ENCODE measurements around the gene MED14.

The MED14 gene

DNA sequence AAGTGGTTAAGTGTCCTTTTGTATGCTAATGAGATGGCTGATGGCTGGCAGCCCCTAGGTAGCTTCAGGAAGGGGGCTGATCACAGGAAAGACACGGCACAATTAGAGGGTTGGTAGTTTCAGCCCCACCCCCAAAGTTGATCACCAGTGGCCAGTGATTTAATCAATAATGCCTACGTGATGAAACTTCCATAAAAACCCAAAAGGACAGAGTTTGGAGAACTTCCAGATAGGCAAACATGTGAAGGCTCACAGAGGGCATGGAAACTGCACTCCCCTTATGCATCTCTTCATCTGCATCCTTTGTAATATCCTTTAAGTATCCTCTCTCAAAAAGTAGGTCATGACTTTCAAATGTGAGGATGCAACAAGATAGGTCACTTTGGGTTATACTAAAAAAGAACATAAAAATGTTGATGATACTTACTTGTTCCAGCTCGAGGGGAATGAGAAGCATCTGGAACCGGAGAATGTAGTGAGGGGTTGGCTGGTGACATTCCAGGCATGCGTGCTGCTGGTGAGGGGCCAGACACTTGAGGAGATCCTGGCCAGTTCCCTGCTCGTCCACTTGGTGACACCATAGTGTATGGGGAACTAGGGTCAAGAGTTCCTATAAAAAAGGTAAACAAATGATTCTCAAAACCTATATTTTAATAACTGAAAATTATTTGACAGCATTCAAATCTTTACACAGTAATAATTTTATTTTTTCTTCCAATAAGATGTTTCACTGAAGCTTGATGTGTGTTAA is 71.3 kb downstream of the MED14 start:
- 75 to 84% methylated on average over 6 of the region's 6 CpGs for WGBS, 2 experiments
- no peaks in the 10 kb centered on the region for H3K9me3 ChIP-seq (ENCODE audit: control insufficient read depth, low read length)
- H3K27me3 ChIP-seq (ENCODE audit: control insufficient read depth, insufficient read depth, low read length, poor library complexity, severe bottlenecking): no peaks in the 10 kb centered on the region
- no peak overlapping the region for H3K27ac ChIP-seq (ENCODE audit: insufficient read depth, low read depth, low read length, poor library complexity, severe bottlenecking)
- H3K4me1 ChIP-seq (ENCODE audit: control insufficient read depth, insufficient read depth, low read length): no peaks in the 10 kb centered on the region
- H3K36me3 ChIP-seq (ENCODE audit: control insufficient read depth, insufficient read depth, low read length): peaks cover 10% of the 10 kb centered on the region
- H3K4me3 ChIP-seq (ENCODE audit: insufficient read depth, low read depth, low read length): no peak overlapping the region

DNA sequence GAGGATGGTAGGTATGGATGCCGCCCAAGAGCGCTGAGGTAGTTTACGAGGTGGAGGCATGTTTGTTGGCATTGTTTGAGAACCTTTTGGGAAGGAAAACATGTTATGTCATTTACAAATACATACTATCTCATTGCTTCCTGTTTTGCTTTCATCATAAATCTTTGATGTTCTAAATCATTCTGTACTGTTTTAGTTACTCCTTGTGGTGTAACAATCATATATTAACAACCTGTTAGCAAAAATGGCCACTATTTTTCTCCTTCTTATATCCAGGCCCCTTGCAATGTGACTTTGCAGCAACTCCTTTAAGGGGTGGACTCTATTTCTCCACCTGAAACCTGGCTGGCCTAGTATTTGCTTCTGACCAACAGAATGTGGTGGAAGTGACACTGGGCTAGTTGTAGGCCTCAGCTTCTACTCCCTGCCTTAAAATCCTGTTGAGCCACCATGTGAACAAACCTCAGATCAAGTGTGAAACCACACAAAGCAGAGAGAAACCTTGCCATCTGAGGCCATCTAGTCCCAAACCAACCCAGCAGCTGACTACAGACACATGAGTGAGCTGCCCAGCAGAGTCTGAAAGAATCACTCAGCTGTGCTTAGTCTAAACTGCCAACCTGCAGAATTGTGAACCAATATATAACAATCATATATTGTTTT is 72.1 kb downstream of the MED14 start:
- WGBS, 2 experiments: 95 to 100% methylated on average over 2 to 3 of the region's 3 CpGs
- Histone ChIP-seq H3K27ac (ENCODE audit: insufficient read depth, low read depth, low read length, poor library complexity, severe bottlenecking) (no peak overlapping the region), H3K4me3 (ENCODE audit: insufficient read depth, low read depth, low read length) (no peak overlapping the region), H3K4me1 (ENCODE audit: control insufficient read depth, insufficient read depth, low read length) (no peaks in the 10 kb centered on the region), H3K9me3 (ENCODE audit: control insufficient read depth, low read length) (no peaks in the 10 kb centered on the region), H3K36me3 (ENCODE audit: control insufficient read depth, insufficient read depth, low read length) (peaks cover 10% of the 10 kb centered on the region), H3K27me3 (ENCODE audit: control insufficient read depth, insufficient read depth, low read length, poor library complexity, severe bottlenecking) (no peaks in the 10 kb centered on the region)

GRCh38 chrX:40661489-40661888 is 73.9 kb downstream of the MED14 start:
- Histone ChIP-seq H3K27ac (ENCODE audit: insufficient read depth, low read depth, low read length, poor library complexity, severe bottlenecking) (no peak overlapping the region), H3K4me3 (ENCODE audit: insufficient read depth, low read depth, low read length) (no peak overlapping the region), H3K4me1 (ENCODE audit: control insufficient read depth, insufficient read depth, low read length) (no peaks in the 10 kb centered on the region), H3K27me3 (ENCODE audit: control insufficient read depth, insufficient read depth, low read length, poor library complexity, severe bottlenecking) (no peaks in the 10 kb centered on the region), H3K9me3 (ENCODE audit: control insufficient read depth, low read length) (no peaks in the 10 kb centered on the region), H3K36me3 (ENCODE audit: control insufficient read depth, insufficient read depth, low read length) (peaks cover 7% of the 10 kb centered on the region)
- 100% methylated on average over 1 of the region's 2 CpGs for WGBS, 2 experiments

DNA sequence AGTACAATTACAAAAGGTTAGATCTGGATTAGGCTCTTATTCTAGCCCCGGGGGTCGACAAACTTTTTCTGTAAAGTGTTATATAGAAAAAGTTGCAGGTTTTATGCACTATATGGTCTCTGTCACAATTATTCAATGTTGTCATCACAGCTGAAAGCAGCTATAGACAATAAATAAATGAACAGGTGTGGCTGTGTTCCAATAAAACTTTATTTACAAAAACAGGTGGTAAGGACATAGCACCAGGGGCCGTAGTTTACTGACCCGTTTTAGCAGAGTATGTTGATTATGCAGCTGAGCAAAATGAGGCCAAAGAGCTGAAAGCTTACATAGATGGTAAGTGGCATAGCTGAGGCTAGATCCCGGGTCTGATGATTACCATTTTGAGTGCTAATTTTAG is 75.0 kb downstream of the MED14 start:
- Histone ChIP-seq H3K4me1 (ENCODE audit: control insufficient read depth, insufficient read depth, low read length) (no peaks in the 10 kb centered on the region), H3K4me3 (ENCODE audit: insufficient read depth, low read depth, low read length) (no peak overlapping the region), H3K9me3 (ENCODE audit: control insufficient read depth, low read length) (no peaks in the 10 kb centered on the region), H3K27me3 (ENCODE audit: control insufficient read depth, insufficient read depth, low read length, poor library complexity, severe bottlenecking) (no peaks in the 10 kb centered on the region), H3K27ac (ENCODE audit: insufficient read depth, low read depth, low read length, poor library complexity, severe bottlenecking) (no peak overlapping the region), H3K36me3 (ENCODE audit: control insufficient read depth, insufficient read depth, low read length) (peaks cover 7% of the 10 kb centered on the region)
- WGBS, 2 experiments: 93 to 100% methylated on average over 2 to 4 of the region's 5 CpGs

GRCh38 chrX:40653535-40653934 is 81.8 kb downstream of the MED14 start:
- Histone ChIP-seq H3K27ac (ENCODE audit: insufficient read depth, low read depth, low read length, poor library complexity, severe bottlenecking) (no peak overlapping the region), H3K4me3 (ENCODE audit: insufficient read depth, low read depth, low read length) (no peak overlapping the region), H3K27me3 (ENCODE audit: control insufficient read depth, insufficient read depth, low read length, poor library complexity, severe bottlenecking) (no peaks in the 10 kb centered on the region), H3K36me3 (ENCODE audit: control insufficient read depth, insufficient read depth, low read length) (no peaks in the 10 kb centered on the region), H3K9me3 (ENCODE audit: control insufficient read depth, low read length) (no peaks in the 10 kb centered on the region), H3K4me1 (ENCODE audit: control insufficient read depth, insufficient read depth, low read length) (no peaks in the 10 kb centered on the region)
- 89 to 97% methylated on average over 2 of the region's 2 CpGs for WGBS, 2 experiments

DNA sequence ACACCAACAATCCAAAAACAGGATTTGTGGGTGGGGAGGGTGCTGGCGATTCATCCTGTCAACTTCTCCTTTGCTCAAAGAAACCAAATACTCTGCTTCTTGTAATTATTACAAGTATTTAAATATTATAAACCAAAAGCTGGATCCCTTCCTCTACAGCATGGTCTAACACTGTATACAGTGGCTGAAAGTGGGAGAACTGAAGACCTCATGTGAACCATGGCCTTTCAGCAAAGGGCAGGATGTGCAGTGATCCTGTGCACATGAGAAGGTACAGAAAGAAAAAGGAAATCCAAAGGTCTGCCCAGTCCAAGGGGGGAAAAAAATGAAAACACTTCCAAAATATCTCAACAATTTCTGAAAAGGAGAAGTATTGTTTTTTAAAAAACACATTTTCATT is 82.7 kb downstream of the MED14 start:
- Histone ChIP-seq H3K4me1 (ENCODE audit: control insufficient read depth, insufficient read depth, low read length) (no peaks in the 10 kb centered on the region), H3K4me3 (ENCODE audit: insufficient read depth, low read depth, low read length) (no peak overlapping the region), H3K27me3 (ENCODE audit: control insufficient read depth, insufficient read depth, low read length, poor library complexity, severe bottlenecking) (no peaks in the 10 kb centered on the region), H3K9me3 (ENCODE audit: control insufficient read depth, low read length) (no peaks in the 10 kb centered on the region), H3K27ac (ENCODE audit: insufficient read depth, low read depth, low read length, poor library complexity, severe bottlenecking) (no peak overlapping the region), H3K36me3 (ENCODE audit: control insufficient read depth, insufficient read depth, low read length) (no peaks in the 10 kb centered on the region)
- WGBS, 2 experiments: no CpG with 5 or more reads among the region's 1 CpG

DNA sequence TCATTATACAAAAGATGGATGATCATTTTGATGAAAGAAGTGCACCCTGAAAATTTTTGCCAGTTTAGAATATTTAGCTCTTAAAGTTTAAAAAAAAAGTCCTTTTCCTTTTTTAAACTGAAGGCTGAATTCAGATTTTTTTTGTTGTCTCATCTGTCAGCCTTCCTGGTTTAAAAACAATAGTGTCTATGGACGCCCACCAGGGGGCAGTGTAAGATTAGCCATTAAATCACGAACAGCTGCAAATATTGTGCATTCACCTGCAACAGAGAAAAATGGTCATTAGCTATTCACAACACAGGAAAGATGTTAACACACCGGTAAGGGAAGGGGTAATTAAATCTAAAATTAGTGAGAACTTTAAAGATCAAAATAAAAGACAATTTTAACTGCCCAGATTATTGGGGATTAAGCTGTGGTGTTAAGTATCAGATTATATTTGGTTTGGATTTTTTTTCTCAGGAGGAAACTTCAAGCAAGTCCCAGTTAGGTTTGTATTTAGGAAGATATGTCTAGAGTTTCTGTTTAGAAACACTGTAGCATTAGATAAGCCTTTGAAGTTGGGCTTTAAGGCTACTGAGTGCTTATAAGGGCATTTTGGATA is 83.6 kb downstream of the MED14 start:
- Histone ChIP-seq H3K9me3 (ENCODE audit: control insufficient read depth, low read length) (no peaks in the 10 kb centered on the region), H3K36me3 (ENCODE audit: control insufficient read depth, insufficient read depth, low read length) (no peaks in the 10 kb centered on the region), H3K4me3 (ENCODE audit: insufficient read depth, low read depth, low read length) (no peak overlapping the region), H3K27ac (ENCODE audit: insufficient read depth, low read depth, low read length, poor library complexity, severe bottlenecking) (no peak overlapping the region), H3K27me3 (ENCODE audit: control insufficient read depth, insufficient read depth, low read length, poor library complexity, severe bottlenecking) (no peaks in the 10 kb centered on the region), H3K4me1 (ENCODE audit: control insufficient read depth, insufficient read depth, low read length) (no peaks in the 10 kb centered on the region)
- WGBS, 2 experiments: 0 to 37% methylated on average over 1 to 2 of the region's 3 CpGs

- Histone ChIP-seq H3K36me3 (ENCODE audit: control insufficient read depth, insufficient read depth, low read length) (no peaks in the 10 kb centered on the region), H3K4me3 (ENCODE audit: insufficient read depth, low read depth, low read length) (peak within 1 kb of the TSS; percentile 71), H3K4me1 (ENCODE audit: control insufficient read depth, insufficient read depth, low read length) (no peaks in the 10 kb centered on the region), H3K9me3 (ENCODE audit: control insufficient read depth, low read length) (no peaks in the 10 kb centered on the region), H3K27me3 (ENCODE audit: control insufficient read depth, insufficient read depth, low read length, poor library complexity, severe bottlenecking) (no peaks in the 10 kb centered on the region), H3K27ac (ENCODE audit: insufficient read depth, low read depth, low read length, poor library complexity, severe bottlenecking) (peak within 1 kb of the TSS; percentile 87)
- WGBS, 2 experiments: 2 to 3% methylated on average over 66 of the region's 66 CpGs
Measured at GRCh38 chrX:40647307-40648197, 87.8 kb downstream of the MED14 start, which contains the start of gene CXorf38. CXorf38 (minus strand) TSS chrX:40647561; CDS start chrX:40647520, 41 bp downstream.

GRCh38 chrX:40646489-40647306 is 88.6 kb downstream of the MED14 start:
- H3K36me3 ChIP-seq (ENCODE audit: control insufficient read depth, insufficient read depth, low read length): no peaks in the 10 kb centered on the region
- 5 to 6% methylated on average over 32 to 33 of the region's 33 CpGs for WGBS, 2 experiments

More at GRCh38 chrX:40646489-40647306, 88.6 kb downstream of the MED14 start:
- peak overlapping the region; percentile 71 for H3K4me3 ChIP-seq (ENCODE audit: insufficient read depth, low read depth, low read length)
- no peaks in the 10 kb centered on the region for H3K4me1 ChIP-seq (ENCODE audit: control insufficient read depth, insufficient read depth, low read length)
- H3K9me3 ChIP-seq (ENCODE audit: control insufficient read depth, low read length): no peaks in the 10 kb centered on the region
- no peak overlapping the region for H3K27ac ChIP-seq (ENCODE audit: insufficient read depth, low read depth, low read length, poor library complexity, severe bottlenecking)
- no peaks in the 10 kb centered on the region for H3K27me3 ChIP-seq (ENCODE audit: control insufficient read depth, insufficient read depth, low read length, poor library complexity, severe bottlenecking)
